ENCODE data around the gene FBRSL1.
"Not testable (repeated sequence)": the region's sequence is repeated elsewhere in the genome, so short reads cannot be mapped to it uniquely, and the experiment has no call there.

Gene FBRSL1

DNA sequence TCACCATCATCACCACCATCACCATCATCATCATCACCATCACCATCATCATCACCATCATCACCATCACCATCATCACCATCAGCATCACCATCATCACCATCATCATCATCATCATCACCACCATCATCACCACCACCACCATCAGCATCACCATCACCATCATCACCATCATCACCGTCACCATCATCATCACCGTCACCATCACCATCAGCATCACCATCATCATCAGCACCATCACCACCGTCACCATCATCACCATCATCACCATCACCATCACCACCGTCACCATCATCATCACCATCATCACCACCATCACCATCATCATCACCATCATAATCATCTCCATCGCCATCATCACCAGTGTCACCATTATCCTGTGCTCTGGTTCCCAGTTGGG is 25.6 kb upstream of the FBRSL1 start:
- H2AFZ ChIP-seq (ENCODE audit: low read length, unreplicated experiment); H3K4me1 ChIP-seq (ENCODE audit: control insufficient read depth, insufficient read depth, low read length, unreplicated experiment); H3K79me2 ChIP-seq (ENCODE audit: control insufficient read depth, insufficient read depth, low read length, unreplicated experiment); H3K27ac ChIP-seq (ENCODE audit: low read depth, low read length); H3K4me3 ChIP-seq (ENCODE audit: low read depth, low read length); H3K27me3 ChIP-seq (ENCODE audit: insufficient read depth, low read length); H3K36me3 ChIP-seq (ENCODE audit: insufficient read depth, low read length): not testable (repeated sequence)

DNA sequence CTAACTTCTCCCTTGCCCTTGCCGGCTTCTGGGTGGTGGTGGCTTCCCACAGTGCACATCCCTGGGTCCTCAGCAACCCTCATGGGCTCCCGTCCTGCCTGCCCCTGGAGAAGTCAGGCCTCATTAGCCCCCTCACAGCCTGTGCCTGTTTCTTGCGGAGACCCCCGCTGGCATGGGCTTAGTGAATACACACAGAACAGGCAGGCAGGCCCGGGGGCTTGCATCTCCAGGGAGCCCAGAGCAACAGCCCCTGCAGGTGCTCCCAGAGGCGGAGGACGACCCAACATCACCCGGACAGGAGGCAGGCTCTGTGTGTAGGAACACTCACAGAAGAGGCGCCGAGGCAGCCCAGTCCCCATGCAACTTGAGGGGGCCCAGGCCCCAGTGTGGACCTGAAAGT is 25.1 kb upstream of the FBRSL1 start:
- Histone ChIP-seq H3K27me3 (ENCODE audit: insufficient read depth, low read length) (peaks cover 14% of the 10 kb centered on the region; the same call in 1 of the 2 replicates), H3K4me1 (ENCODE audit: control insufficient read depth, insufficient read depth, low read length, unreplicated experiment) (no peaks in the 10 kb centered on the region)

DNA sequence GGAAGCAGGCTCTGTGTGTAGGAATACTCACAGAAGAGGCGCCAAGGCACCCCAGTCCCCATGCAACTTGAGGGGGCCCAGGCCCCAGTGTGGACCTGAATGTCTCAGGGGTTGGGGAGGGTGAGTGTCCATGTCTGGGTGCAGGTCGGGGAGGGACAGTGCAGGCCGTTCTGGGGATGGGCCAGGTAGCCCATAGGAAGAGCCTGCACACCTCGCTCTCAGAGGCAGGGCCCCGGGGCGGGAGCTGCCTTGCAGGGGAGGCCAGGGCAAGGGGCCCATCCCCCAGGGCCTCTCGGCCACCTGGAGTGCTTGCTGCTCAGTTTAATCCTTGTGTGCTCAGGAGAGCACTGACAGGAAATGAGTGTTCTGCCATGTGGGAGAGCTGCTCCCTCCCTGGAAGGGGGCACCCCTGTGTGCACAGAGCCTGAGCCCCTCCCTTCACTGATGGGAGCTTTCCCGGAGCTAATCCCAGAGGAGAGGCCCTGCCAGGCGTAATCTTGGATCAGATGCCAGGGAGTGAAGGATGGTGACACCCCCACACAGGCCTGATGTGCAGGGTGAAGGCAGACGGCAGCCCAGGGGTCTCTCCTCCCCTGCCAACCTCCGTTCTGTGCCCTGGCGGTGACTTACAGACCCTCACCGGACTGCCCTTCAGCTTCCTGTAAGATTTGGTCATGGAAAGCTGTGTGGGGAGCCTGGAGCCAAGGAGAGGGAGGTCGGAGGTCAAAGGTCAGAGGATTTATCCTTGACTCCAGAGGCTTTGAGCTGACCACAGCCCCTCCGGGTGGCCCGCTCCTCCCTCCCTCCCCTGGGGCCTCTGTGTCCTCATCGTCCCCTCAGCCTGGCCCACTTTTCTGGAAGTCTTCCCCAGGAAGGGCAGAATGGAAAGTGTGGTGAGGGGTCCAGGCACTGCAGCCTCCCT is 24.4 kb upstream of the FBRSL1 start:
- no peak overlapping the region for H3K27ac ChIP-seq (ENCODE audit: low read depth, low read length)
- H3K27me3 ChIP-seq (ENCODE audit: insufficient read depth, low read length): peaks cover 14% of the 10 kb centered on the region; the same call in 1 of the 2 replicates
- no peak overlapping the region for H2AFZ ChIP-seq (ENCODE audit: low read length, unreplicated experiment)
- H3K36me3 ChIP-seq (ENCODE audit: insufficient read depth, low read length): no peaks in the 10 kb centered on the region
- no peaks in the 10 kb centered on the region for H3K79me2 ChIP-seq (ENCODE audit: control insufficient read depth, insufficient read depth, low read length, unreplicated experiment)
- H3K4me3 ChIP-seq (ENCODE audit: low read depth, low read length): no peak overlapping the region
- no peaks in the 10 kb centered on the region for H3K4me1 ChIP-seq (ENCODE audit: control insufficient read depth, insufficient read depth, low read length, unreplicated experiment)

More for the DNA sequence above, 25.1 kb upstream of the FBRSL1 start:
- Histone ChIP-seq H3K36me3 (ENCODE audit: insufficient read depth, low read length) (no peaks in the 10 kb centered on the region), H2AFZ (ENCODE audit: low read length, unreplicated experiment) (no peak overlapping the region), H3K27ac (ENCODE audit: low read depth, low read length) (no peak overlapping the region), H3K4me3 (ENCODE audit: low read depth, low read length) (no peak overlapping the region), H3K79me2 (ENCODE audit: control insufficient read depth, insufficient read depth, low read length, unreplicated experiment) (no peaks in the 10 kb centered on the region)

DNA sequence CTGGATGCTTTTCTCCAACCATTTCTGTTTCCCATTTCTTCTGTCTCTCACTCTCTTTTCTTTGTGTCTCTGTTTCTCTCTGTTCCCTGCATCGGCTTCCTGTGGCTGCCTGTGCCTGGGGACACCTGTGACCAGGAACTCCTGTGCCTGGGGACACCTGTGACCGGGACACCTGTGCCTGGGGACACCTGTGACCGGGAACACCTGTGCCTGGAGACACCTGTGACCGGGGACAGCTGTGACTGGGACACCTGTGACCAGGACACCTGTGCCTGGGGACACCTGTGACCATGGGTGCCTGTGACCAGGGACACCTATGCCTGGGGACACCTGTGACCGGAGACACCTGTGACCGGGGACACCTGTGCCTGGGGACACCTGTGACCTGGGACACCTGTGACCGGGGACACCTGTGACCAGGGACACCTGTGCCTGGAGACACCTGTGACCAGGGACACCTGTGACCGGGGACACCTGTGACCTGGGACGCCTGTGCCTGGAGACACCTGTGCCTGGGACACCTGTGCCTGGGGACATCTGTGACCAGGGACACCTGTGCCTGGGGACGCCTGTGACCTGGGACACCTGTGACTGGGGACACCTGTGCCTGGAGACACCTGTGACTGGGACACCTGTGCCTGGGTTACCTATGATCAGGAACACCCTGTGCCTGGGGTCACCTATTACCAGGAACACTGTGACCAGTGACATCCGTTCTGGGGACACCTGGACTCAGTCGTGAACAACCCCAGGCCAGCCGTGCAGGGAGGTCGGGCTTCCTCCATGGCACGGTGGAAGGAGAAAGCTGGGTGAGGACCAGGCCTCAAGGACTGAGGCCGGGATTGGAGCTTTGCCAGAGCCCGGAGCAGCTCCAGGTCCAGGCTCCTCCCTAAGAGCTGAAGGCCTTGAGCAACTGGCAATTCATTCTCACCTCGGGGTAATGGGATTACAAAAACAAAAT is 23.4 kb upstream of the FBRSL1 start:
- no peak overlapping the region for H3K4me3 ChIP-seq (ENCODE audit: low read depth, low read length)
- H3K36me3 ChIP-seq (ENCODE audit: insufficient read depth, low read length): no peaks in the 10 kb centered on the region
- no peaks in the 10 kb centered on the region for H3K79me2 ChIP-seq (ENCODE audit: control insufficient read depth, insufficient read depth, low read length, unreplicated experiment)
- H3K27ac ChIP-seq (ENCODE audit: low read depth, low read length): no peak overlapping the region
- peaks cover 14% of the 10 kb centered on the region; the same call in 1 of the 2 replicates for H3K27me3 ChIP-seq (ENCODE audit: insufficient read depth, low read length)
- H3K4me1 ChIP-seq (ENCODE audit: control insufficient read depth, insufficient read depth, low read length, unreplicated experiment): no peaks in the 10 kb centered on the region
- no peak overlapping the region for H2AFZ ChIP-seq (ENCODE audit: low read length, unreplicated experiment)

DNA sequence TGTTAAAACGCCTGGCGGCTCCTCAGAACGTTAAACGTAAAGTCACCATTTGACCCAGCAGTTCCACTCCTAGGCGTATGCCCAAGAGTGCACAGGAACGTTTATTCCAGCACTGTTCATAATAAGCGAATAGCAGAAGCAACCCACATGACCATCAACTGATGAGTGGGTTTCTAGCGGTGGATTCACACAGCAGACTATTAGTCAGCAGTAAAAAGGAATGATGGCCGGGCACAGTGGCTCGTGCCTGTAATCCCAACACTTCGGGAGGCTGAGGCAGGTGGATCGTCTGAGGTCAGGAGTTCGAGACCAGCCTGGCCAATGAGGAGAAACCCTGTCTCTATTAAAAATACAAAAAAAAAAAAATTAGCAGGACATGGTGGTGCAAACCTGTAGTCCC is 22.4 kb upstream of the FBRSL1 start:
- H2AFZ ChIP-seq (ENCODE audit: low read length, unreplicated experiment): no peak overlapping the region
- H3K36me3 ChIP-seq (ENCODE audit: insufficient read depth, low read length): no peaks in the 10 kb centered on the region
- H3K4me1 ChIP-seq (ENCODE audit: control insufficient read depth, insufficient read depth, low read length, unreplicated experiment): no peaks in the 10 kb centered on the region
- peaks cover 14% of the 10 kb centered on the region; the same call in 1 of the 2 replicates for H3K27me3 ChIP-seq (ENCODE audit: insufficient read depth, low read length)
- H3K27ac ChIP-seq (ENCODE audit: low read depth, low read length): no peak overlapping the region
- H3K79me2 ChIP-seq (ENCODE audit: control insufficient read depth, insufficient read depth, low read length, unreplicated experiment): no peaks in the 10 kb centered on the region
- no peak overlapping the region for H3K4me3 ChIP-seq (ENCODE audit: low read depth, low read length)

DNA sequence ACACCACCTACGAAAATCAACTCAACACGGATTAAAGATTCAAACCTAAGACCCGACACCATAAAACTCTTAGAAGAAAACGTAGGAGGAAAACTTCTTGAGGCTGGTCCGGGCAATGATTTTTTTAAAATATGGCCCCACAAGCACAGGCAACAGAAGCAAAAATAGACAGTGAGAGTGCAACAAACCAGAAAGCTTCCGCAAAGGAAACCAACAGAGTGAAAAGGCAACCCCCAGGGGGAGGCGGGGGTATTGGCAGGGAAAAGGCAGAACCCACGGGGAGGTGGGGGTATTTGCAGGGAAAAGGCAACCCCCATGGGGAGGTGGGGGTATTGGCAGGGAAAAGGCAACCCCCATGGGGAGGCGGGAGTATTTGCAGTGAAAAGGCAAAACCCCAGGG is 20.5 kb upstream of the FBRSL1 start:
- Histone ChIP-seq H3K79me2 (ENCODE audit: control insufficient read depth, insufficient read depth, low read length, unreplicated experiment) (no peaks in the 10 kb centered on the region), H2AFZ (ENCODE audit: low read length, unreplicated experiment) (no peak overlapping the region), H3K27me3 (ENCODE audit: insufficient read depth, low read length) (peaks cover 14% of the 10 kb centered on the region; the same call in 1 of the 2 replicates), H3K4me1 (ENCODE audit: control insufficient read depth, insufficient read depth, low read length, unreplicated experiment) (no peaks in the 10 kb centered on the region), H3K36me3 (ENCODE audit: insufficient read depth, low read length) (no peaks in the 10 kb centered on the region), H3K4me3 (ENCODE audit: low read depth, low read length) (no peak overlapping the region), H3K27ac (ENCODE audit: low read depth, low read length) (no peak overlapping the region)

DNA sequence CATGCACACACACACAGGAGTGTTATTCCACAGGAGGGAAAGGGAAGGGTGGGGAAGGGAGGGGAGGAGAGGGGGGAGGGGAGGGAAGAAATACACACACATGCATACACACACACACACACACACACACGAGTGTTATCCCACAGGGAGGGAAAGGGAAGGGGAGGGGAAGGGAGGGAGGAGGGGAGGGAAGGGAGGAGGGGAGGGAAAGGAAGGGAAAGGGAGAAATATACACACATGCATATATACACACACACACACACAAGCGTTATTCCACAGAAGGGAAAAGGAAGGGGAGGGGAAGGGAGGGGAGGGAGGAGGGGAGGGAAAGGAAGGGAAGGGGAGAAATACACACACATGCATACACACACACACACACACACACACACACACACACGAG is 19.6 kb upstream of the FBRSL1 start:
- Histone ChIP-seq H3K27me3 (ENCODE audit: insufficient read depth, low read length) (peaks cover 14% of the 10 kb centered on the region; the same call in 1 of the 2 replicates), H3K27ac (ENCODE audit: low read depth, low read length) (no peak overlapping the region), H2AFZ (ENCODE audit: low read length, unreplicated experiment) (no peak overlapping the region)

DNA sequence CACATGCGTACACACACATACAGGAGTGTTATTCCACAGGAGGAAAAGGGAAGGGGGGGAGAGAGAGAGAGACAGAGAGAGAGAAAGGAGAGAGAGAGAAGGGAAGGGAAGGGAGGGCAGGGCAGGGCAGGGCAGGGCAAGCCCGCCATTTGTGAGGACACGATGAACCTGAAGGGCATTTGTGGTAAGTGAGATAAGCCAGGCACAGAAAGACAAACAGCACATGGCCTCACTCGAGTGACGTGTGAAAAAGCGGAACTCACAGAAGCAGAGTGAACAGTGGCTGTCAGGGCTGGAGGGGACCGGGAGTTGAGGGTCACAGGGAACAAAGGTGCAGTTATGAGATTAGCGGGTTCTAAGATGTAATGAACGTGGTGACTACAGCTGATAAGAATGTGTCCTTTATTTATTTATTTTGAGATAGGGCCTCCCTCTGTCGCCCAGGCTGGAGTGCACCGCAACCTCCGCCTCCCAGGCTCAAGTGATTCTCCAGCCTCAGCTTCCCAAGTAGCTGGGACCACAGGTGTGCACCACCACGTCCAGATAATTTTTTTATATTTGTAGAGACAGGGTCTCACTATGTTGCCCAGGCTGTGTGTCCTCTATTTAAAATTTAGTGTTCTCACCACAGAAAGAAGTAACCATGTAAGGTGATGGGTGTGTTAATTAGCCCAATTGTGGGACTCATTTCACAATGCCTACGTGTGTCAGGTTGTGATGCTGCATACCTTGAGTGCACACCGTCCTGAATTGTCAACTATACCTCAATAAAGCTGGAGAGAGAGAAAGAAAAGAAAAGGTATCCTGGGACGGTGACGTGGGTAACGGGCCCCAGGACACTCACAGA is 18.7 kb upstream of the FBRSL1 start:
- H3K4me3 ChIP-seq (ENCODE audit: low read depth, low read length): no peak overlapping the region
- no peaks in the 10 kb centered on the region for H3K36me3 ChIP-seq (ENCODE audit: insufficient read depth, low read length)
- H3K4me1 ChIP-seq (ENCODE audit: control insufficient read depth, insufficient read depth, low read length, unreplicated experiment): no peaks in the 10 kb centered on the region
- H3K79me2 ChIP-seq (ENCODE audit: control insufficient read depth, insufficient read depth, low read length, unreplicated experiment): no peaks in the 10 kb centered on the region
- H2AFZ ChIP-seq (ENCODE audit: low read length, unreplicated experiment): no peak overlapping the region
- H3K27ac ChIP-seq (ENCODE audit: low read depth, low read length): no peak overlapping the region
- peaks cover 14% of the 10 kb centered on the region; the same call in 1 of the 2 replicates for H3K27me3 ChIP-seq (ENCODE audit: insufficient read depth, low read length)

More for the DNA sequence above, 19.6 kb upstream of the FBRSL1 start:
- H3K4me3 ChIP-seq (ENCODE audit: low read depth, low read length): no peak overlapping the region
- H3K36me3 ChIP-seq (ENCODE audit: insufficient read depth, low read length): no peaks in the 10 kb centered on the region
- H3K4me1 ChIP-seq (ENCODE audit: control insufficient read depth, insufficient read depth, low read length, unreplicated experiment): no peaks in the 10 kb centered on the region
- no peaks in the 10 kb centered on the region for H3K79me2 ChIP-seq (ENCODE audit: control insufficient read depth, insufficient read depth, low read length, unreplicated experiment)

DNA sequence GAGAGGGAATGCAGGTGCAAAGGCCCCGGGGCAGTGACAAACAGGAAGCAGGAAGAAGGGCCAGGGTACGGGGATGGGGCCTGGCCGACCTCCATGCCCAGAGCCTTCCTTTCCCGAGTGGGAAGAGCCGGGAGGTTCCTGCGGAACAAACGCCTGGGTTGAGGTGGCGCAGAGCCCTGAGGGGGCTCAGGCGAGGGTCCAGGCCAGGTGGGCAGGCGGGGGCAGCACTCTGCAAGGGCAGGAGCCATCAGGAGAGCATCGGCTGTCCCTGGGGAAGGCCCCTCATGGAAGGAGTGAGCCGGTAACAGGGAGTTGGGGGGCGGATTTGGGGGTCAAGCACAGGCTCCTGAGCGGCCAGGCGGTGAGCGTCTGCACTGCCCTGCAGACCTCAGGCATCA is 18.1 kb upstream of the FBRSL1 start:
- H2AFZ ChIP-seq (ENCODE audit: low read length, unreplicated experiment): no peak overlapping the region
- H3K4me3 ChIP-seq (ENCODE audit: low read depth, low read length): no peak overlapping the region
- H3K4me1 ChIP-seq (ENCODE audit: control insufficient read depth, insufficient read depth, low read length, unreplicated experiment): no peaks in the 10 kb centered on the region
- no peaks in the 10 kb centered on the region for H3K36me3 ChIP-seq (ENCODE audit: insufficient read depth, low read length)
- peaks cover 14% of the 10 kb centered on the region; the same call in 1 of the 2 replicates for H3K27me3 ChIP-seq (ENCODE audit: insufficient read depth, low read length)
- no peaks in the 10 kb centered on the region for H3K79me2 ChIP-seq (ENCODE audit: control insufficient read depth, insufficient read depth, low read length, unreplicated experiment)
- no peak overlapping the region for H3K27ac ChIP-seq (ENCODE audit: low read depth, low read length)

DNA sequence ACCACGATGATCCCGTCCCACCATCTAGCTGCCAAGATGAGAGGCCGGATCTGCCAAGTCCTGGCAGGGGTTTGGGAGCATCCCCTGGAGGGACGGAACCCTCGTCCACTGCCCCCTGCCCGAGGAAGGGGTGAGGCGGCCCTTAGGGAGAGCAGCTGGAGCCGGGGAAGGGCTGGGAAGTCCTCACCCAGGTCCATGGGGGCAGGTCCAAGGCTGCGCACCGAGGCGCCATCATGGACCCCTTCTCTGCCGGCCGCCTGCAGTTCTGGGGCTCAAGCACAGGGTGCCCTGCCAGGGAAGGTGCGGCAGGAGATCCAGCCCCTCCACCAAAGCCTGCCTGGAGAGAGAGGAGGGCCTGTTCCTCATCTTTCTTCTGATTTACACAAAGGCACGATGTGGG is 17.6 kb upstream of the FBRSL1 start:
- Histone ChIP-seq H3K36me3 (ENCODE audit: insufficient read depth, low read length) (no peaks in the 10 kb centered on the region), H3K4me1 (ENCODE audit: control insufficient read depth, insufficient read depth, low read length, unreplicated experiment) (no peaks in the 10 kb centered on the region), H3K4me3 (ENCODE audit: low read depth, low read length) (no peak overlapping the region), H3K27ac (ENCODE audit: low read depth, low read length) (no peak overlapping the region), H3K27me3 (ENCODE audit: insufficient read depth, low read length) (peaks cover 12% of the 10 kb centered on the region; the same call in 1 of the 2 replicates), H2AFZ (ENCODE audit: low read length, unreplicated experiment) (no peak overlapping the region), H3K79me2 (ENCODE audit: control insufficient read depth, insufficient read depth, low read length, unreplicated experiment) (no peaks in the 10 kb centered on the region)

All from ACC112 (cell line).